HG03097 (cell line): ENCODE results near the gene NAALADL2.
"Not testable (repeated sequence)": the region's sequence is repeated elsewhere in the genome, so short reads cannot be mapped to it uniquely, and the experiment has no call there.

Experiments
- ATAC-seq: cut with Tn5 transposase; IDR thresholded peaks from one replicate; pipeline ENCODE4 v1.9.1; 2021; ENCODE audit not compliant: unreplicated experiment, low FRiP score

The NAALADL2 gene

DNA sequence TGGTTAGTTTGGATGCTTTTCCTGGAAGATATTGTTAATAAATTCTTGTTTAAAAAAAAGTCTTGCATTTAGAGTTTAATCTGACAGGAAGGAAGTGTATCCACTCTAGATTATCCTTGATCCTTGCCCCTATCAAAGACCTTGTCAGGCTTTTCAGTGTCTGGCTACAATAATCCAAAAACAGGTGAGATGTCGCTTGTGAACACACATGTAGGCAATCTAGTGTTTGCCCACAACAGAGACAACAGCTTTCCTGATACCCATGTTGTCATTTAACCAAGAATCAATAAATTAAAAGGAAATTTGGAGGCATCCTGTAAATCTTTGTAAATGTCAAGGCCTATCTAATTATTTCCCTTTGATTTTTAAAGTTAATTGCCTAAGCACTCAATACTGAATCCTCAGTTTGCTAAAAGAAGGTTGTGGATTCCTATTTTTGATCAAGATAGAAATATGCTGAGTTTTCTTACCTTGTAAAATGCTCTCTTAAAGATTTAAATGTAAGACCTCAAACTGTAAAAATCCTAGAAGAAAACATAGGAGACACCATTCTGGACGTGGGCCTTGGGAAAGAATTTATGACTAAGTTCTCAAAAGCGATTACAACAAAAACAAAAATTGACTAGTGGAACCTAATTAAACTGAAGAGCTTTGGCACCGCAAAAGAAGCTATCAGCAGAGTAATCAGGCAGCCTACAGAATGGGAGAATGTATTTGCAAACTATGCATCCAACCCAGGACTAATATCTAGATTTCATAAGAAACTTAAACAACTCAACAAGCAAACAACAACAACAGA is 207.7 kb downstream of the NAALADL2 start:
- ATAC-seq = no peak

DNA sequence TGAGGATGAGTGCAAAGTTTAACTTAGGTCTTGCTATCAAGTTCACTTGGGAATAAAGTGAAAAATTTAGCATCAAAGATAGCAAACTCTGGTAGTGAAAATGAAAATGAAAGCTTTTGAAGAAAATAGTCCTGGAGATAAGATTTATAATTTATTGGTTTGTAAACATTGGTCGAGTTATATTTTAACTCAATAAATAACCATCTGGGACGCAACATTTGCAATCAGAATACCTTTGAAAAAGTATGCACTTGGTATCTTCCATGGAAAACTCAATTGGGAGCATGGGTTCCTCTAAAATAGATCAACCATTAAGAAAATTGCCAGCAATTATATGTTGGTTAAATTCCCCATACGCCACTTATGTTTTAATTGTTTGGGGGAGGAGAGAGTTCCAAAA is 209.5 kb downstream of the NAALADL2 start:
- no peak for ATAC-seq

DNA sequence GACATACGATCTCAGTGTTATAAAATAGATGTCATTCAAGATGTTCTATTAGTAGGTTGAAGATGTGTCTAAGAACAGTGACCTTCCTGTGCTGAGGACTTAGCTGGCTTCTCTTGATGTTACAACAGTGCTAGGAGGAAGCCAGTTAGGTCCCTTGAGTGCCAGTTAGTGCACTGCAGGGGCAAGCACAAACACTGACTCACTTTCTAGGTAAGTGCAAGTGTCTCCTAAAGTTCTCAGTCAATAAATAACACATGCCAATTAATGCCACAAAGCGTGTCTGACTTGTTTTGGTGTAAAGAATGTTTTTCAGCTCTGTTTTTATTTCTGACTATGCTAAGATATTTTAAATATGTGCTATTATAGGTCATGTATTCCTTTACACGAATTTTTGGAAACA is 211.8 kb downstream of the NAALADL2 start:
- no peak for ATAC-seq

DNA sequence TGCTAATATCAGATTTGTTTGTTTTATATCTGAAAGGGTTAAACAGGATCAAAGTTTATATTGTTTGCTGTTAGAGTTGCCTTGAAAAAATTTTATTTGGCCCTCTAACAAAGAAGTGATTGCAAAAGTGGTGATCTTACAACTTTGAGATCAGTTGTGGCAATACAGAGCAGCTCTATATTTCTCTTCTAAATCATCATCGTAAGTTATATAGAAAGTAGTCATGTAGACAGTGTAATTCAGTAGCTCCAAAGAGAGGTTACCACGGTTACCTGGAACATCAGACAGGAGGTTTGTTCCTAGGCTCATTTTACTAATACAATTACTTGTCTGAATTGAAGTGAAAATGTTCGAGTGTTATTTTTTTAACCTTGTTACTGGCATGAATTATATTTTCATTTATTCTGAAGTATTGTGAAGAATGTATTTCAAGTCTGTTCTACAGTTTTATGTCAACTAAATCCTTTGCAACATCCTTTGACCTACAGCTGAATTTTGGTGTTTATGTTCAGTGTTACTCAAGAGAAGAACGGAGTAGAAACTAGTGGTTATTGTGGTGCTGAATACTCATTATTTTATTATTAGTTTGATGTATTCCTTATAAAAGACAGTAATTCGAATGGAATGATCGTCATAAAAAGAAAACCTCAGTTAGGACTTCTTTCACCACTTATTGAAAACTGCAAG is 214.2 kb downstream of the NAALADL2 start:
- no peak for ATAC-seq

DNA sequence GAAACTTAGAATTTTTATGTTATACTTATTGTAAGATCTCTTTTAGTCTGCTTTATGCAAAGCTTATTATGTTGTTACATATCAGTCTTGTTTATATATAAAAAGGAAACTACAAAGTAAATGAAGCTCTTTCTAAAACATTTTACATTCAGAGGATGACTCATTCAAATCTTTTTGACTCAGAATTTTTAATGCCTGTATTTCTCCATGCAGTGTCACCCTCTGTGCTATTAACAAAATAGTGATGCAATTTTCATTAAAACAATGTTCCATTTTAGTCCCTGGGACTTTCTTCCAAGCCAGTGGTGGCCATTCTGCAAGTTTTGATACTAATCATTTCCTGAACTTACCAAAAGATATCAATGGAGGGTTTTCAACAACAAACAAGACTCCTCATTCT is 216.1 kb downstream of the NAALADL2 start:
- no peak for ATAC-seq

DNA sequence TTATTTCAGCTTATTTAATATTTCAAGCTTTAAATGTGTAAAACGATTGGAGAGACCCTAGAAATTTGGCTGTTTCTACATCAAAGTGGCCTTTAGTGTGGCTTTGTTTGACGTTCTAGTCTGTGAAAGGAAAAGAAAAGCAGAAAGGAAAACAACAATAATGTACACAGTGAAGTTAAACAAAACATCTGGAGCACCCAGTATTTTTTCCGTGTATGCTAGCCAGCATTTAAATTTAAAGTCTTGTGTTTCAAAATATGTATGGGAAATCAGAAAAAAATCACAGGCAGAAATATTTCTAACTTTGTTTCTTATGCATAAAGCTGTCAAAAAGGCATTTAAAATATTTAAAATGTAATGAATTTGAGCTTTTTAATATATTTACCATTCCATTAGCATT is 218.1 kb downstream of the NAALADL2 start:
- ATAC-seq = no peak

DNA sequence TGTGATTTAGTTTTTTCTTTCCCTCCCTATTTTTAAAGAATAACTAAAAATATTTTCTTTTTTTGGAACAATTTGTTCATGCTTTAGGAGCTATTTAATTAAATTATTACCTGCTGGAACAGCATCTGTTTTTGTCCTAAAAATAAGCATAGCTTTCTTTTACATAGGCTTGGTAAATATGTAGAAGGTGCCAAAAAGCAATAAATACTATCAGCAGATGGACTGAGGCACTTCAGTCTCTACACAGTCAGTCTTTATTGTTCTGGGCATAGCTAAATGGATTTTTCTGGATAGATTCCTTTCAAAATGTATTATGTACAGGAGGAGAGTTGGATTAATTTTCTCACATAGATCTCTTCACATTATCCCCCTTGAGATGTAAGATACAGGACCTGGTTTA is 223.5 kb downstream of the NAALADL2 start:
- ATAC-seq = no peak

DNA sequence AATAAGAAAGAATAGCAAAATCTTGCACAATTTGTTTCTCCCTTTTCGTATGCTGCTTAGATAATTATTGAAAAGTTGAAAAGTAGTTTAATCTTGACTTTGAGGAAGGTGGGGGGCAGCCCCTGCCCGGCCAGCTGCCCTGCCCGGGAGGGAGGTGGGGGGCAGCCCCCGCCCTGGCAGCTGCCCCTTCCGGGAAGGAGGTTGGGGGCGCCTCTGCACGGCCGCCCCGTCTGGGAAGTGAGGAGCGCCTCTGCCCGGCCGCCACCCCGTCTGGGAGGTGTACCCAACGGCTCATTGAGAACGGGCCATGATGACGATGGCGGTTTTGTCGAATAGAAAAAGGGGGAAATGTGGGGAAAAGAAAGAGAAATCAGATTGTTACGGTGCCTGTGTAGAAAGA is 228.0 kb downstream of the NAALADL2 start:
- ATAC-seq = not testable (repeated sequence)

DNA sequence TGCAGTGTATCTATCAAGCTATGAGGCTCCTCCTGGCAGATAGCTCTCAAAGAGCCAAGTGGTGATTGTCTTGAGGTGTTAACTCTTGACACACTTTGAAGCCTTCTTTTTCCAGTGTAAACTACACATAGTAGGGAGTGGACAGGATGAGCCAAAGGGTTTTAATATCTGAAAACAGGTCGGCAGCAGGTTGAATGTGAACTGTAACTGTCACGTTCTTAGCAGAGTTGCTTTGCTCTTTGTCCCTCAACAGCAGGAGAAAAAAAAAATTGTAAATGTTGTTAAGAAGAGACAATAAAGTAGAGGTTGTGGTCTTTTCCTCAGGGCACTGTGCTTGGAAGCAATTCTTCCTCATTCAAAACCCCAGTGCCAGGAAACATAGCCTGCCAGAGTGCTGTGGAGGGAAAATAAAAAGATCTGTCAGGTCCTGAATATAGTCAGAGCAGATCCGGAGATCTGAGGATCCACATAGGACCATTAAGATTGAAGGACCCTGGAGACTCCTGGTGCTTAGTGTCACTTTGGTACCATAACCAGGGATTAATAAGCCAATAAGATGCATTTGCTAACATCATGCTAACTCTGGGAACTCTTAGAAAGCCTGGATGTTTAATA is 229.7 kb downstream of the NAALADL2 start:
- no peak for ATAC-seq

DNA sequence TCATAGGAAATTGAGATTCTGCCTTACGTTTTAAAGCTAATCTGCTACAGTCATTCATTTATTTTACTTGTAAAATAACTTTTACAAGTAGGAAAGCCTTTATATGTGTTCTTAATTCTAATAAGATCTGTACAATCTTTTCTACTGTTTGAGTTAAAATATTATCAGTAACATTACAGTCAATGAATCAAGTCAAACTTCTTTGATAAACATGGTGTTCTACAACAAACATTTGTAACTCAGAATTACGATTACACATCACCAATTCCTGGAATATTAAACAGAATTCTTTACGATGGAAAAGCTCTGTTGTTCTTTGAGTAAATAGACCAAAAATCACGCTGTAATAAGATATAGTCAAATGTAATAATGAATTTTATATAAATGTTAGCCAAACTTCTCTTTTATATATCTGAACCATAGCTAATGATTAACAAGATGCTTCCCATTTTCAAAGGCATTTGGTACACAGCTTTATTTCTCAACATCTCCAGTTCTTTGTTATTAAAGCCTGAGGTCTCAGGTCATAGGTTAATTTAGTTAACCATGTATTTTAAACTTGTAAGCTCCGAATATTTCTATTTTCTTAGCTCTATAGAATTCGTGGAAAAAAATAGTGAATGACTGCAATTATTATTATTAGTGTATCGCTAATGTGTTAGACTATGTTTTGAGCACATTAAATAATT is 232.4 kb downstream of the NAALADL2 start:
- ATAC-seq = no peak

DNA sequence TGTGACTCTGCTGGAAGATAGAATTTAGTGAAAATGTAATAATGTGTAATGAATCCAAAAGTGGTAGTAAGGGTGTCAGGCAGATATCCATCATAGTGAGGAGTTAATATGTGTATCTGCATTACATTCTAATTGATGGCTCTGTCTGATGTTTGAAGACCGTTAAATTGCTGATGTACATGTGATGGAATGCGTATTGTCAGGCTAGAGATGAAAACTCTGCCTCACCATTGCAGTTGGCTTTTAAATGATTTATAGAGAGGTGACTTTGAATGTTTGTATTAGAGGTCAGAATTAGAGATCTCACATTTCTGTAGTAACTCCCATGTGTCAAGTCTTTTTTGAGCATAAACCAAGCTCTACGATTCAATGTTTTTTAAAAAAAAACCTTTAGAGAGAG is 234.6 kb downstream of the NAALADL2 start:
- ATAC-seq = no peak

DNA sequence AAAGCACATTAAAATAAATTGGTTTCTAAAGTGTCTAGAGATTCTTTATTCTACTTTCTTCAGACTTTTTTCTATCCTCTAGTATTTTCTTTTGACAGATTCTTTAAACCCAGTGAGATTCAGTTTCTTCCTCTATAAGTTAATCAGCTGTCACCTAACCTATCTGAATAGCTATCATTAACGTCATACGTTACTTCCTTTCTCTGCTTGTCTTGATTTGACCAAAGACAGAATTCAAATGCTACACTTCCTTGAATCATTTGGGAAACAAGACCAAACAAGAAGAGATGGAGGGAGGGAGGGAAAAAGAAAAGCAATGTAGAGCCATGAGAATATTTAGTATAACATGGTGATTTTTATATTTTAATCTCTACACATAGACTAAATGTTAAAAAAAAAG is 235.2 kb downstream of the NAALADL2 start:
- no peak for ATAC-seq

DNA sequence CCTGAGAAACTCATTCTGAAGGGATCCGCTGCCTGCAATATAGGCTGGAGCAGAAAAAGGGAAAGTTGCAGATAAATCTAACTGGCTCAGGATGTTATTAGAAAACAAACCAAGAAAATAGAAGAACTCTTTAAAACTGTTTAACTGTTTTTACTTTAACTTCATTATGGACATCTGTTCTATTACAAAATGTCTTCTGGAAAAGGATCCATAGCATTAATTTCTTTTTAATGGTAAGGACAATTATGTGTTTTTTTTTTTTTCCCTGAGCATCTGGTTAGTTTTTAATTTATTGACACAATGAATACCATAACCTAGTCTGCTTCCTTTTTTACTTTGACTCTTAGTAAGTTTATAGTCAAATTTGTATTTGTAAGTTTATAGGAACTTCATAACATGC is 239.5 kb downstream of the NAALADL2 start:
- ATAC-seq = no peak

DNA sequence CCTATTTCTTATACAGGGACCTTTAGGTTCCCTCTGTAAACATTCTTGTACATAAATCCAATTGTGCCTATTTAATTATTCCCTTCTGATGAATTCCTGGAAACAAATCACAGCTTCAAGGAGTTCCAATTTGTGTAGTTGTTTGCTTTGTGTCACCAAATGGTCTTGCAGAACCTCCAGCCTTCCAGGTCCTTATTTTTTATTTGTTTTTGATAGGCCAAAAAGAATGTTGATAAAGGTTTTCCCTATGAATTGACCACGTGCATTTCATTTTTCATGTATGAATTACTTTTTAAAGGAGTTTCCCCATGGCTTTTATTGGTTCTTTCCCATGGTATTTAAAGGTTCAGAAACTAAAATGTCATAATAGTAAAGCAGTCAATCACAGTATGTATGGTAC is 243.0 kb downstream of the NAALADL2 start:
- ATAC-seq = no peak

DNA sequence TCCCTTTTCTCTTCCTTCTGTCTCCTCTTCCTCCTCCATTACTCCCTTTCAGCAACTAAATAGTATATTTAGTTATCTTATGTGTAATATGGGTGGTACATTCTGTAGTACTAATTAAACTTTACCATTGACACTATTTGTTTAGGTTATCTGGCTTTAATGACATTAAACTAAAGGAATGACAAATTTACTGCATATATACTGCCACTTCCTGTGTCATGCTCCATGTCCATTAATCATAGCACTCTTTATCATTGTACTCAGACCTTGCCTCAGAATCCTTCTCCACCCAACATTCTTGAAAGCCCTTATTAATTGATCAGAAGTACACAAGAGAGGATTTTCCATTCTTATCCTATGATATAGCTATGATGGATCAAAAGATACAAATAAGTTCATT is 244.2 kb downstream of the NAALADL2 start:
- no peak for ATAC-seq

DNA sequence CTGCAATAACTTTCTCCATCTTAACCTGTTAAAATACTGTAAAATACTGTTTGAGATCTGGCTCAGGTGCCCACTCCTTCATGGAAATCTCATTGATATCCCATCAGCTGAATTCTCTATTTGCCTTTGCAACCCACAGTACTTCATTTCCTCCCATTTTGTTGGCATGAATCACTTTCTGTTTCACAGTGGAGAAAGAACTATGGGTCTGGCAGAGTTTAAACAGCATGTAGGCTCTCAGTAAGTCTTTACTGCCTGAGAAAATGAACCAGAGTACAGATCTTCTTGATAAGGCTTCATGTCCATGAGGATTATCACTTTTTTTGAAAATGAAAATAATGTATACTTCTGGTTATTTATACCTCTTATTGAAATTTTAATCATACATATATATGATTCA is 245.9 kb downstream of the NAALADL2 start:
- ATAC-seq = no peak

DNA sequence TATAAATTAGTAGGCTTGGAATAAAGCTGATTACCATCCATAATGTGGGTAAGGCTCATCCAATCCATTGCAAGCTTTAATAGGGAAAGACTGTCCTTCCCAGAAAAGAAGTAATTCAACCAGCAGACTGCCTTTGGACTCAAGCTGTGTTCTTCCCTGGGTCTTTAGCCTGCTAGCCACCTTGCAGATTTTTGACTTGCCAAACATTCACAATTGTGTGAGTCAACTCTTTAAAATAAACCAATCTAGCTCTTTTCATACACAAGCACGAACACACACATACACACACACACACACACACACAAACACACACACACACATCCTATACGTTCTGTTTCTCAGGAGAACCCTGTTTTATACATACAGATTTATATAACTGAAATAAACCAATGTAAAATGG is 248.1 kb downstream of the NAALADL2 start:
- ATAC-seq = no peak

DNA sequence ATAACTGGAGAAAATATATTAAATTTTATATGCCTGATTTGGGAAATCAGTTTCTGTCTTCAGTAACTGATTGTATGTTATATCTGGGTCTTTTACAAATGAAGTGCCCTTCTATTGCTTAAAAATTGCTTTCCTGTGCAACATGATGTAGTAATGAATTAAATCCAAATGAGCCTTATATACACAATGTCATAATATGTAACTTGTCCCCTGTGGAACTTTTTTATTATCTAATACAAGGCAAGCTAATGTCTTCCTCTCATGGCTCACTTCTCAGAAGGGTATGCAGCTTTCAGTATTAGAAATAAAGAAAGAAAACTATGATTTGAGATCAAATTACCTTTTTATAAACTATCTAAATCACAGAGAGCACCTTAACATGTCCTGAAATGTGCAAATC is 248.9 kb downstream of the NAALADL2 start:
- ATAC-seq = no peak

DNA sequence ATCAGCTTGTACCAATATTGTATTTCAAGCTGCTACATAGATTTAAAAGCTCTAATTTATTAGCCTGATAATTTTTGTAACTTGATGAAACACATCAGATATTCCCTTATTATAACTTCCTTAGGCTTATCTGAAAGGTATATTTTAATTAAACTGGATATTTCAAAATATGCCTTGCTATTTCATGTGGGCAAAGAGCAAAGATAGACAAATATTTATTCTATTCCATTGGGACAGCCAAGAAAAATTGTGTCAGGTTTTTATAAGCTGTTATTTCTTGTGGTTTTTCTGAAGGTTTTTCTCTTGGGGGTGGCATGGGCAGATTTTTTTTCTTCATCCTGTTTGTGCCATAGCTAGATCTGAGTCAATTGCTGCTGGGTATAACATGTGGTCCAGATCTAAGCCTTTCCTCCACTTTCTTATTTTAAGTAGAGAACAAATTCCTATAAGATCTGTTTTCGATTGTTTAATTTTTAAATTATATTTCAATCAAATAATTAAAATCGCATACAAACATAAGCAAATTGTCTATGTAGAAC is 249.5 kb downstream of the NAALADL2 start:
- no peak for ATAC-seq

DNA sequence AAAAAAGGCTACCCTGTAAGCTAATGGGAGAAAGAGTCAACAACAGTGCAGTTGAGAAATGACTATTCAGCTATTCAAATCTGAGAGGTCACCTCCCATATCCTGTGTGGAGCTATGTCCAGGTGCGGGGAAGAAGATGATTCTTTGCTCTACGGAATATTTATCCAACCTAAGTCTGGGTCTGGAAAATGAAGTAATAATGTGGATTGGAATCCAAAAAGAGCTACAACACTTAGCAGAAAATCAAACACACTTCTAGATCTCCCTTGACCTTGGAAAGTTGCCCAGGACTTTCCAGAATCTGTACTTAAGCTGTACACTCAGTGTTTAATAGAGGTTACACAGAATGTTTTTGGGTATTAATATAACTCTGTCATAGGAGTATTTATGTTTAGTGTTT is 251.9 kb downstream of the NAALADL2 start:
- ATAC-seq = no peak

DNA sequence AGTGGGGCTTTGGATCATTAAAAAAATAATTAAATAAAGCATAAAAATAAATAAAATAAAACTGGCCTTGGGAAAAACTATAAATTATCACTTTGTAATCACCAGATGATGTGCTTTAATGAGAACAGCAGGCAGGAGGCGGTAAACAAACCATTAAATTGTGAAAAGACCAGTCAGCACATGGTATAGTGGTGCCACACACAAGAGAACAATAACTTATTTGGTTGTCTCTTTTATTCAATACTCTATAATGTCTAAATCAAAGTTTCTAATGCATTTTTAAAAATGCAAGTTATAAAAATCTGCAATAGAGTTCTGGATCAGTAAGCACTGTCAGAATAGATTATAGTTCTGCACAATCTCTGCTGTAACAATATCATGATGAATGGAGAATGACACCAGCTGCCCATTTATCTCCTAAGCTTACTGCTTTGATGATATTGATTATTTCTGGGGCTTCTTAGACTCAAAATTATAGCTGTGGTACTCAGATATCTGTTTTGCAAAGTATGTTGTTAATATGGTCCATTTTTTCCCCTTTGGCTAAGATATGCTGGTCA is 259.3 kb downstream of the NAALADL2 start:
- ATAC-seq = no peak
